ENCODE results near the gene MSRB3.

Gene MSRB3

GRCh38 chr12:65327207-65328076 is 49.0 kb downstream of the MSRB3 start:
- DNase-seq: no peak

GRCh38 chr12:65329721-65330120 is 51.2 kb downstream of the MSRB3 start:
- no peak for DNase-seq

GRCh38 chr12:65330331-65330730 is 51.8 kb downstream of the MSRB3 start:
- no peak for DNase-seq

- DNase-seq: no peak
Observed at GRCh38 chr12:65331456-65331855, 53.0 kb downstream of the MSRB3 start.

- no peak for DNase-seq
Observed at GRCh38 chr12:65333649-65334048, 55.2 kb downstream of the MSRB3 start.

- no peak for DNase-seq
Observed at GRCh38 chr12:65334521-65334920, 56.0 kb downstream of the MSRB3 start.

- DNase-seq: no peak
Observed at GRCh38 chr12:65335021-65335714, 56.7 kb downstream of the MSRB3 start.

GRCh38 chr12:65335981-65336380 is 57.5 kb downstream of the MSRB3 start:
- no peak for DNase-seq

- no peak for DNase-seq
Observed at GRCh38 chr12:65339161-65339560, 60.7 kb downstream of the MSRB3 start.

- no peak for DNase-seq
Observed at GRCh38 chr12:65343230-65343629, 64.7 kb downstream of the MSRB3 start.

- DNase-seq: no peak
Observed at GRCh38 chr12:65343801-65344200, 65.3 kb downstream of the MSRB3 start.

GRCh38 chr12:65355461-65355860 is 77.0 kb downstream of the MSRB3 start:
- DNase-seq: no peak

GRCh38 chr12:65362234-65363031 is 84.0 kb downstream of the MSRB3 start:
- no peak for DNase-seq

- no peak for DNase-seq
Observed at GRCh38 chr12:65364046-65364445, 85.6 kb downstream of the MSRB3 start.

- DNase-seq: no peak
Observed at GRCh38 chr12:65367396-65367795, 88.9 kb downstream of the MSRB3 start.

- no peak for DNase-seq
Observed at GRCh38 chr12:65368055-65368454, 89.6 kb downstream of the MSRB3 start.

- no peak for DNase-seq
Observed at GRCh38 chr12:65372574-65372973, 94.1 kb downstream of the MSRB3 start.

GRCh38 chr12:65384240-65384639 is 105.8 kb downstream of the MSRB3 start:
- DNase-seq: no peak

GRCh38 chr12:65387396-65387795 is 108.9 kb downstream of the MSRB3 start:
- no peak for DNase-seq

GRCh38 chr12:65389436-65389835 is 111.0 kb downstream of the MSRB3 start:
- DNase-seq: no peak

GRCh38 chr12:65391711-65392110 is 113.2 kb downstream of the MSRB3 start:
- no peak for DNase-seq

GRCh38 chr12:65392491-65392890 is 114.0 kb downstream of the MSRB3 start:
- no peak for DNase-seq

- DNase-seq: no peak
Observed at GRCh38 chr12:65403188-65403587, 124.7 kb downstream of the MSRB3 start.
